Keratinocyte (primary cell): ENCODE data around the gene CNTROB. TPM values are rescaled to one million over a fixed set of nuclear protein-coding genes. Genes with fewer than 3 reads are reported as not detected.
A peak's percentile ranks its signal among the peaks of the same experiment; 100 is the strongest.

Experiments
- DNase-seq: peaks from one replicate; pipeline ENCODE4 v3.0.0-alpha.2; 2011; ENCODE audit warnings: low read depth, missing footprints, low spot score
- FAIRE-seq: peaks from 2 replicates; lab custom pipeline; 2011; peaks lifted over from hg19 to GRCh38; lab: Jason Lieb, UNC
- H2AFZ ChIP-seq: 2 replicates; pipeline ENCODE4 v1.6.0; 2012; ENCODE audit warnings: low read length, control low read depth, inconsistent platforms; ENCODE audit not compliant: control insufficient read depth
- H3K27ac ChIP-seq: 2 replicates; pipeline ENCODE4 v1.5.1; 2011; ENCODE audit warnings: low read length; ENCODE audit not compliant: control insufficient read depth, insufficient read depth
- H3K27me3 ChIP-seq: 3 replicates; pipeline ENCODE4 v1.6.0; 2011; ENCODE audit warnings: low read length; ENCODE audit not compliant: control insufficient read depth, insufficient read depth; ENCODE audit errors: extremely low read depth
- H3K36me3 ChIP-seq, 2 experiments: 2 replicates in 1 of 2; 3 replicates in 1 of 2; pipeline ENCODE4 v1.5.1; 2011; ENCODE audit warnings: low read length in 2 of 2, mild to moderate bottlenecking in 1 of 2; ENCODE audit not compliant: control insufficient read depth in 2 of 2, insufficient read depth in 2 of 2; ENCODE audit errors: extremely low read depth in 1 of 2
- H3K4me1 ChIP-seq: 3 replicates; pipeline ENCODE4 v1.5.1; 2011; ENCODE audit warnings: low read length; ENCODE audit not compliant: control insufficient read depth, insufficient read depth; ENCODE audit errors: extremely low read depth
- H3K4me2 ChIP-seq: 3 replicates; pipeline ENCODE4 v1.6.0; 2011; ENCODE audit warnings: low read depth, low read length; ENCODE audit not compliant: control insufficient read depth, insufficient read depth; ENCODE audit errors: extremely low read depth
- H3K4me3 ChIP-seq, 3 experiments: fragments of 200-600 bp in 1 of 3; sonication (generic) in 1 of 3; 2 replicates in 2 of 3; 3 replicates in 1 of 3; pipeline ENCODE4 v1.5.1; 2011 to 2016; ENCODE audit warnings: low read length in 3 of 3, mild to moderate bottlenecking in 3 of 3, control low read depth in 2 of 3, inconsistent platforms in 1 of 3, low read depth in 1 of 3, mixed read lengths in 1 of 3, mixed run types in 1 of 3, moderate library complexity in 1 of 3; ENCODE audit not compliant: control insufficient read depth in 2 of 3, insufficient read depth in 2 of 3; ENCODE audit errors: extremely low read depth in 1 of 3
- H3K79me2 ChIP-seq: 2 replicates; pipeline ENCODE4 v1.6.0; 2012; ENCODE audit warnings: low read length; ENCODE audit not compliant: control insufficient read depth, insufficient read depth
- H3K9ac ChIP-seq: 3 replicates; pipeline ENCODE4 v1.6.0; 2011; ENCODE audit warnings: low read length; ENCODE audit not compliant: control insufficient read depth, insufficient read depth; ENCODE audit errors: extremely low read depth
- H3K9me1 ChIP-seq: 3 replicates; pipeline ENCODE4 v1.6.0; 2011; ENCODE audit warnings: low read length; ENCODE audit not compliant: control insufficient read depth, insufficient read depth; ENCODE audit errors: extremely low read depth
- H3K9me3 ChIP-seq: 2 replicates; pipeline ENCODE4 v1.5.1; 2012; ENCODE audit warnings: low read depth, low read length; ENCODE audit not compliant: control insufficient read depth
- H4K20me1 ChIP-seq: 3 replicates; pipeline ENCODE4 v1.6.0; 2011; ENCODE audit warnings: low read length; ENCODE audit not compliant: control insufficient read depth, insufficient read depth; ENCODE audit errors: extremely low read depth
- EZH2 ChIP-seq: IDR thresholded peaks from one replicate; pipeline ENCODE4 v1.6.1; 2012; ENCODE audit warnings: inconsistent platforms, mild to moderate bottlenecking, low read length, moderate library complexity
- dilution Hi-C: fragments of 300-500 bp; cut with MboI; formaldehyde crosslinking; loops from one replicate; pipeline ENCODE4 v1.7.0; 2020; ENCODE audit warnings: low sequenced_read_pairs; ENCODE audit not compliant: extremely low pct_ligation_motif_present
- polyA plus RNA-seq, 5 experiments: library from polyadenylated mRNA; depleted of rRNA in 3 of 5; stranded (reverse) in 3 of 5; stranded (forward) in 1 of 5; unstranded in 1 of 5; fragments of >200 nt; gene quantifications; 1 replicate in 1 of 5; 2 replicates in 3 of 5; 3 replicates in 1 of 5; pipeline versions ENCODE4 v1.2.1 to v1.2.3, GENCODE V29; 2011 to 2012; ENCODE audit warnings: missing spikeins in 2 of 5, low read depth in 1 of 5, low replicate concordance in 1 of 5
- TF ChIP-seq, protein P1 (sequence below), 3 experiments: IDR thresholded peaks in 1 of 3; conservative IDR thresholded peaks in 1 of 3; optimal IDR thresholded peaks in 1 of 3; 2 replicates in 2 of 3; 3 replicates in 1 of 3; pipeline versions ENCODE3 to v1.5.1; 2011; ENCODE audit warnings: low read length in 3 of 3, mild to moderate bottlenecking in 3 of 3, moderate library complexity in 2 of 3, control low read depth in 1 of 3, inconsistent platforms in 1 of 3; ENCODE audit not compliant: insufficient read depth in 2 of 3; ENCODE audit errors: extremely low read depth in 1 of 3

CNTROB gene
- polyA plus RNA-seq, 1 donor (not counting 4 experiments of a cell fraction or from before 2014, with no cell fraction given), result 17.4 TPM

DNA sequence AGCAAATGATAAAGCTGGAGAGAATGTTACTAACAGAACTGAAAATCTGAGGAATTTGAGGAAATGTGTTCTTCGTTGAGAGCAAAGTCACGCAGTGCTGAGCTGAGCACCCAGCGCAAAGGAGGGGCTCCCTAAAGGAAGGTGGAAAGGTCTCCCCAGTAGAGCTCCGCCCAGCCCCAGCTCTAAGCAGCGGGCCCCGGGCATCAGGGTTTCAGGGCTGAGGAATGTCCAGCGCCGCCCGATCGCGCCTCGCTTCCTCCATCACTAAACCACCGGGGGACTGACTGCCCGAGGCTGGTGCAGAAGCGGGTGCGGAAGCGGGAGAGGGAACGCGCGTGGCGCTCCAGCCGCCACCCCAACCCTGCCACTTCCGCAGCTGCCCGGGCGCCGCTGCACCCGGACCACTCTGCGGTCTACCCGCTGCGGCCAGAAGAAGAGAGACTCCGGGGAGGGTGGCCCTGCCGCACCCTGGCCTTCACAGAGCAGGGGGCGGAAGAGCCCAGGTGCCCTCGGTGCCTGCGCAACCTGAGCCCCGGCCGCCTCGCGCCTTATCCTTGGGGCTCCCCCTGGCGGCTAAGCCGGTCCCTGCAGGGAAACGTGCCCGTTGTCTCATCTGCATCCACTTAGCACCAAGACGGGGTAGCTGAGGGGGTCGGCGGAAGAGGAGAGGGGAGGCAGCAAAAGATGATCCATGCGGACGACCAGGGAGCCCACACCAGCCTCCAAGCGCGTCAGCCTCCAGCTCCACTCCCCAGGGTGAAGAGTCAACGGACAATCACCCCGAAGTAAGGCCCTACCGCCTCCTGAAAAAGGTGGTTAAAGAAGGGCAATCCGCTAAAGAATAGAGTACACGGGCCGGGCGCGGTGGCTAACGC, 58.0 kb downstream of the CNTROB start:
- Histone ChIP-seq H3K4me3 (peak overlapping the region; percentile 46 to 71 (median 53)), H3K27ac (peak overlapping the region; percentile 36), H3K9me1 (no peaks in the 10 kb centered on the region), H3K9ac (peak overlapping the region; percentile 64), H3K79me2 (no peaks in the 10 kb centered on the region), H4K20me1 (no peaks in the 10 kb centered on the region), H3K4me2 (peak overlapping the region; percentile 78), H3K9me3 (no peaks in the 10 kb centered on the region), H3K4me1 (peaks cover 15% of the 10 kb centered on the region), H3K27me3 (no peaks in the 10 kb centered on the region), H2AFZ (peak overlapping the region; percentile 89), H3K36me3 (no peaks in the 10 kb centered on the region)
- no peak for TF ChIP-seq EZH2
- TF ChIP-seq, protein P1, sequence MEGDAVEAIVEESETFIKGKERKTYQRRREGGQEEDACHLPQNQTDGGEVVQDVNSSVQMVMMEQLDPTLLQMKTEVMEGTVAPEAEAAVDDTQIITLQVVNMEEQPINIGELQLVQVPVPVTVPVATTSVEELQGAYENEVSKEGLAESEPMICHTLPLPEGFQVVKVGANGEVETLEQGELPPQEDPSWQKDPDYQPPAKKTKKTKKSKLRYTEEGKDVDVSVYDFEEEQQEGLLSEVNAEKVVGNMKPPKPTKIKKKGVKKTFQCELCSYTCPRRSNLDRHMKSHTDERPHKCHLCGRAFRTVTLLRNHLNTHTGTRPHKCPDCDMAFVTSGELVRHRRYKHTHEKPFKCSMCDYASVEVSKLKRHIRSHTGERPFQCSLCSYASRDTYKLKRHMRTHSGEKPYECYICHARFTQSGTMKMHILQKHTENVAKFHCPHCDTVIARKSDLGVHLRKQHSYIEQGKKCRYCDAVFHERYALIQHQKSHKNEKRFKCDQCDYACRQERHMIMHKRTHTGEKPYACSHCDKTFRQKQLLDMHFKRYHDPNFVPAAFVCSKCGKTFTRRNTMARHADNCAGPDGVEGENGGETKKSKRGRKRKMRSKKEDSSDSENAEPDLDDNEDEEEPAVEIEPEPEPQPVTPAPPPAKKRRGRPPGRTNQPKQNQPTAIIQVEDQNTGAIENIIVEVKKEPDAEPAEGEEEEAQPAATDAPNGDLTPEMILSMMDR (optimal IDR thresholded peaks at IDR 0.05 in 1 of 3, IDR thresholded peaks at IDR 0.05 in 1 of 3, conservative IDR thresholded peaks at IDR 0.05 in 1 of 3; ENCODE audit: extremely low read depth in 1 of 3, insufficient read depth in 2 of 3, low read length in 3 of 3), result peak; percentile 75 to 99 (median 96)
- dilution Hi-C loops, result no loop called here
- DNase-seq (peak; percentile 28), FAIRE-seq (no peak)

DNA sequence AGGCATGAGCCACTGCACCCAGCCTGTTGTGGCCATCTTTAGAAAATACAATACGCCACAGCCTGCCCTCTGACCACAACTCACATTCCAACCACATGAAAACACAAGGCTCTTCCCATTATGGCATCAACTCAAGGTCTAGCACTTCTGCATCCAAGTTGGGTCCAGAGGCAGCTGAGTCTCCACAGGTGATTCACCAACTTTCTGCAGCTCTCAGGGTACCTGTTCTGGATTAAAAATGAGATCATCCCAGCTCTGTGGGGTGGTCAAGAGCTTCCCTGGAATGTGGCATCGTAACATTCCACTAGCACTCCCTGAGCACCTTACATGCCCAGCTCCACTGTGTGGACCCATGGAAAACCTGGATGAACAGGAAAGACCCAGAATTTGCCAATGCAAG, 60.5 kb downstream of the CNTROB start:
- H4K20me1 ChIP-seq, result no peaks in the 10 kb centered on the region
- H3K9me3 ChIP-seq, result no peaks in the 10 kb centered on the region
- H3K27ac ChIP-seq, result peak overlapping the region; percentile 5
- FAIRE-seq (peak; percentile 77), DNase-seq (peak; percentile 96)
- no peaks in the 10 kb centered on the region for H3K9me1 ChIP-seq
- H3K27me3 ChIP-seq, result no peaks in the 10 kb centered on the region
- no peak overlapping the region for H2AFZ ChIP-seq
- H3K79me2 ChIP-seq, result no peaks in the 10 kb centered on the region
- H3K36me3 ChIP-seq, result no peaks in the 10 kb centered on the region
- dilution Hi-C loops, result no loop called here
- H3K9ac ChIP-seq, result no peak overlapping the region
- peak overlapping the region; percentile 37 for H3K4me2 ChIP-seq
- H3K4me1 ChIP-seq, result peaks cover 17% of the 10 kb centered on the region
- H3K4me3 ChIP-seq, result no peak overlapping the region
- TF ChIP-seq, protein P1 (optimal IDR thresholded peaks at IDR 0.05 in 1 of 3, IDR thresholded peaks at IDR 0.05 in 1 of 3, conservative IDR thresholded peaks at IDR 0.05 in 1 of 3; ENCODE audit: extremely low read depth in 1 of 3, insufficient read depth in 2 of 3, low read length in 3 of 3), result no peak
- TF ChIP-seq EZH2, result no peak
